NCI-H128 (cell line): ENCODE data around the gene USP2.
A peak's percentile ranks its signal among the peaks of the same experiment; 100 is the strongest.

Experiments
- DNase-seq: peaks from one replicate; lab custom pipeline; 2025; ENCODE audit not compliant: unreplicated experiment; lab: John Stamatoyannopoulos, UW

Gene USP2

DNA sequence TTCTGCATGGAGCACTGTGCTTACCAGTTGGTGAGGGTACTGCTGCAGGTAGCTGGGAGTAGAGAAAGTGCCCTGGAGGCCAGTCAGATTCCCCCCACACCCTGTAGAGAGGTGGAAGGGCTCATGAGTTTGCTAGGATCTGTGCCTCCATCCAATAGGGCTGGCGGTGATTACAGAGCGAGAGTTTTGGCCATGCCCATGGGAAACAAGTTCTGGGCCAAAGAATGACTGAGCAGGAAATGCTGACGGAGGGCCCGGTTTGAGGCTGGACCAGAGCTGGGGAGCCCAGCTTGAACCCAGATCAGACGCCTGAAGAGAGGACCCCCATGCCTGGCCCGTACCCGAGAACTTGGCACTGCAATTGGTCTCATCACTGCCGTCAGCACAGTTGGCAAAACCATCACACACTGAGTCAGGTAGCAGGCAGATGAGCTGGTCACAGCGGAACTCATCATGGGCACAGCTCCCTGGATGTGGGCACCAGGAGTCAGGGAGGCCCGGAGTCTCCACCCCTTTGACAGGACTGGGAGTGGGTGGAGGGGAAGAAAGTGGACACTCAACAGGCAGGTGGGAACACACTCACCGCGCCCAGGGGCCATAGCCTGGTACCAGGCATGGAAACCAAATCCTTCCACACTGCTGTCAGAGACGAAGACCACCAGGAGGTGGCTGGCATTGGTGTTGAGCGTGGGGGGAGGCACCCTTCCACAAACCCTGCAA, 37.0 kb downstream of the USP2 start:
- DNase-seq, result no peak

DNA sequence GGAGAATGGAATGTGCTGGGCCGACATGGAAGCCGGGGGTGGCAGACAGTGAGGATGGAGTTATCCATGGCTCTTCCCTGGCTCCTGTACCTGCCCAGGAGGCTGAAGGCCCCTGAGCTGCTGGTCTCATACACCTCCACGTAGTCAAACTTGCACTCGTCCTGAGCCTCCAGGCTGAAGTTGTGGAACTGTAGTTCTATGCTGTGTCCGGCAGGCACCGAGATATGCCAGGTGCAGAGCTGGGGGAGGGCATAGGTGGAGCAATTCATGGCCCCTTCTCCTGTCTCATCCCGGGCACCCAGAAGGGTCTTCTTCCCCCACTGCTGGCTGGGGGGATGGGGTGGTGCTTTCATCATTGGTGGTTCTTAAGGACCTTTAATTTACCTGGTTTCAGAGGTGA, 37.8 kb downstream of the USP2 start:
- no peak for DNase-seq

DNA sequence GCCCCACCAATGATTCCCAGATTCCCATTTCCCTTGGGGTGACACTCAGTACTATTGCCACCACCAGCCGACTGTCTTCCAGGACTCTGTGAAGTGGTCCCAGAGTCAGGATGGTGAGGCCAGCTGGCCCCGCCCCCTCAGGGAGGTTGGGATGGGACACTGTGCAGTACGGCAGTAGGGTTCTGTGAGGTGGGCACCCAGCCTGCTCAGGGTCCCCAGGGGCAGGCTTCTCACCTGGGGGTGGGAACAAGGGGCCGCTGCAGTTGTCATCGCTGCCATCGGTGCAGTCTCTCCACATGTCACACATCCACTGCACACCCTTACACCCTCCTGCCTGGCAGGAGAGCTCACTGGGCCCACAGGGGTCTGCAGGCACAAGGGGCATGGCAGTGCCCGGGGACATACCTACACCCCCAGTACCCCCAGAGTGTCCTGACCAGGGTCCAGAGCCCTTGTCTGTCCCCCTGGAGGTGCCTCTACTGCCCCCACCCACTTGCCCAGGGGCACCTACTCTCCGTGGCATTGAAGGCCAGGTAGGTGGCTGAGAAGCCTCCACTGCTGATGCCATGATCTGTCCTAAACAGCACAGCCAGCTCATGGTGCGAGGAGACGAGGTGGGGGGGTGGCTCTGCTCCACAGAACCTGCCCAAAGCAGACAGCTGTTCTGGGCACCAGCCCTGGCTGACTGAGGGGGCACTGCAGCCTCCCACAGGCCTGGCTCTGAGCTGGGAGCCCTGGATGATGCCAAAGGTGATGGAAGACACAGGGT, 38.9 kb downstream of the USP2 start:
- no peak for DNase-seq

DNA sequence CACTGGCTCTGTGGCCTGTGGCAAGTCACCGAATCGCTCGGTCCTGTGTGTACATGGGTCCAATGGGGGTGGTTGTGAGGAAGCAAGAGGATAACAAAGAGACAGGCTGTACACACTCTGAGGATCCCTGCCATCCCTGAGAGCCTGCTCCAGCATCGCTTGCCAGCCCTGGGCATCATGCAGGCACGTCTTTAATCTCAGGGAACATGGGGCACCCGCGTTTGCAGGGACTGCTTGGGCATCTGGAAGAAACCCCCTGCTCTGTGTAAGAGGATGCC, 39.5 kb downstream of the USP2 start:
- DNase-seq, result no peak

DNA sequence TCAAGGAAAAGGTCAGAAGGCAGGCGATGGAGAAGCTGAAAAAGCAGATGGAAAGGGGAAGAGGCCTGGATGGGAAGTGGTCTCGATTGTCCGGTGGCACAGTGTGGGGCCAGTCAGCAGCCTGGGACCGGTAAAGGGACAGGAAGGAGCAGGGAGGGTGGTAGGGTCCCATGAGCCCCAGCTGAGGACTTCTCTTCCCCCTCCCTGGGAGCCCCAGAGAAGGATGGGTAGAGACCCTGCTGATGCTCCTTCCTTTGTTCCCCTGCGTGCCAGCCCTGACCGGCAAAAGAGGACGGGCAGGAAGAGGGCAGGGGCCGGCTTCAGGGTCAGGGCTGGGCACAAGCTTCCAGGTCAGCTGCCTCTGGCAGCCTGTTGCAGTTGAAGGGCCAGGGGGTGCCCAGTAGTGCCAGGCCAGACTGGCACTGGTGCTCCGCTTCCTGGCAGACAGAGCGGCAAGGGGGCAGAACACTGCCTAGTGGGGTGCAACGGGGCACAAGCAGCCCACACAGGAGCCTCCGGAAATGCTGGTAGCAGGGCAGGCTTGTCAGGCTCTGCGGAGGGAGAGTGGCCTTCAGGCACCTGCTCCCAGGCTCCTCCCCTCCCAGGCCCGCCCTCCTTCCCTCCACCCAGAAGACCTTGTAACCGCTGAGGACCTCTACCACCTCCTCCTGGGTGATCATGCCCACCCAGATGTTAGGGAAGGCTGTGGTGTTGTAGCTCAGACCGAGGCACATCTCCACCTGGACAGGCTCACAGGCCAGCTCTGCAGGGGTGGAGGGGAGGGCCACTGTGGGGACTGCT, 40.1 kb downstream of the USP2 start:
- no peak for DNase-seq

DNA sequence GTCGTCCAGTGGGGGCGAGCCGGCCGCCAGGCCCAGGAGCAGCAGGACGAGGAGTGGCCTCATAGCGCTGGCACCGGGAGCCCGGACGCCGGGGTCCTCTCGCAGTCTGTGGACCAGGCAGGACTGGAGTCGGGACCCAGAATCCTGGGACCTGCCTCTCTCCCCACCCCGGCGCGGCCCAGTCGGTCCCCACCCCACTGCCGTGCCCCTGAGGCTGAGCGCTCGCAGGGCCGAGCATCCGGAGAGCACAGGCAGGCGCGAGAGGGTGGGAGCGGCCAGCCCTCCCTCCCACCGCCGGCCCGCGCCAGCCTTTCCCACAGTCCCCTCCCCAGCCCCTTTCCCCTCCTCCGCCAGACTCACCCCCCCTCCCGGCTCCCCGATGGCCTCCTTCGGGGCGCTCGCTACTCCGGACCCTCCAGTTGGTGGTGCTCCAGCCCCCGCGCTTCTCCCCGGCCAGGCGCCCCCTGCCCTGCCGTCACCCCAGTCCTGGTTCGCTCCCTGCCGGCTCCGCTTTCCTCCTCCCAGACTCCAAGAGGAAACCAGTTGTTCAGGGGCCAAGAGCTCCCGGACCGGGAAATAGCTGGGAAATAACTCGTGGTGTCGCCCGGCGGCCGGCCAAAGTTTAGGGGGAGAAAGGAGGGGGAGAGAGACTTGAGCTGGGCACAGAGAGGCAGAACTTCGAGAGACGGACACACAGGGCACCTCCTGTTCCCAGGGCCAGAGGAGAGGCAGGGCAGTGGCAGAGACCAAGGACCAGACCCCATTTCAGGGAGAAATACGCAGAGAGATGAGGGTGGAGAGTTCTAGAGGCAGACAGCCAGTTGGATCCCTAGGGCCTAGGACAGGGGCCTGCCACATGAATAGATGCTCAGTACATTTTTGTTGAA, 40.9 kb downstream of the USP2 start, which contains the start of gene C1QTNF5:
TSS of gene C1QTNF5 (minus strand) at position 549 of the 887 bp plus-strand sequence. CDS start at position 63, 486 bp downstream.
- DNase-seq, result no peak

DNA sequence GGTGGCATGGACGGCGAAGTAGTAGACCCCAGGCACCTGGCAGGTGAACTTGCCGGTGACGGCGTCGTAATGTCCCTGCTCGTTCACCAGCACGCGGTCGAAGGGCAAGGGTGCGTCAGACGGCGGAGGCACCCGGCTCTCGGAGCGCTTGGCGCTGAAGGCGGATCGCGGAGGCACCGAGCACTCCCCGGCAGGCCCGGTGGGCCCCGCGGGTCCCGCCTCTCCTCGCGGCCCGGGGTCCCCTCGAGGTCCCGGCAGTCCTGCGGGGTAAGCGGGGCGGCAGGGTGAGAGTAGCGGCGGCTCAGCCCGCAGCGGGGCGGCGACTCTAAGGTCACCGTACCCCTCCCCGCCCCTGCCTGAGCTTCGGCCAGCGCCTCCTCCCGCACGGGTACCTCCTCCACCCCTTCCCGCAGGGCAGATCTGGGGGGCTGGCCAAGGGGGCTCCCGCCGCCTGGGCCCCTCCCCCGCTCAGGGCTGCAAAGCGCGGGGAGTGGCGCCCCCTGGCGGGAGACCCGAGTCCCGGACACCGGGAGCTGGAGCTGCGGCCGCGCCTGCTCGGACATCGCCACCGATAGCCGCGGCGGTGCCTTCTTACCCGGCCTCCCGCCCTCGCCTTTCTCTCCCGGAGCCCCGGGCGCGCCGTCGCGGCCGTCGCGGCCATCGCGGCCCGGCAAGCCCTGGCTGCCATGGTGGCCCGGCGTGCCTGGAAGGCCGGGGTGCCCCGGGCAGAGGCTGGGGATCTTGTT, 41.7 kb downstream of the USP2 start:
- DNase-seq, result no peak

DNA sequence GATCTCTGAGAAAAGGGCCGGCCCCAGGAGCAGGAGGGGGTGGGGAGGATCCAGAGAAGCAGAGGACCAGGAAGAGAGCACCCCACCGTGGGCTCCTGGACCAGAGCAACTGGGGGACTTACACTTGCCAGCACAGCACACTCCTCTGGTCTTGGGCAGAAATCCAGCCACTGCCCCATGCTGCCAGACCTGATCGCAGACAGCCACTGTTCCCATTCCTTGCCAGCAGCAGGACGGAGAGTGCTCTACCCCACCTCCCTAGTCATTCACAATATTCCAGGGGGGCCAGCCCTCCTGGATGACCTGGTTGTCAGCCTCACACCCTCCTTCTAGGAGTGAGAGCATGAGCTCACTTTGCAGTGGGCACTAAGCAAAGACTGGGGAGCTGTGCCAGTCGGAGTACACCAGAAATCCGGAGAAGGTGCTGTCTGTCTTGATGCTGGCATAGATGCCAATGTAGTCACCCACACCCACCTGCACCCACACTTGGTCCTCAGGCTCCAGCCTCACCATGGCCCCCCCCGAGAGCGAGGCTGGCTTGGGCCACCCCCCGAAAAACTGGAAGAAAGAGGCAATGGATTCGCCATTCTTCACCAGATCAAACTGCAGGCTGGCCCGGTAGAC, 42.4 kb downstream of the USP2 start:
- DNase-seq, result no peak

DNA sequence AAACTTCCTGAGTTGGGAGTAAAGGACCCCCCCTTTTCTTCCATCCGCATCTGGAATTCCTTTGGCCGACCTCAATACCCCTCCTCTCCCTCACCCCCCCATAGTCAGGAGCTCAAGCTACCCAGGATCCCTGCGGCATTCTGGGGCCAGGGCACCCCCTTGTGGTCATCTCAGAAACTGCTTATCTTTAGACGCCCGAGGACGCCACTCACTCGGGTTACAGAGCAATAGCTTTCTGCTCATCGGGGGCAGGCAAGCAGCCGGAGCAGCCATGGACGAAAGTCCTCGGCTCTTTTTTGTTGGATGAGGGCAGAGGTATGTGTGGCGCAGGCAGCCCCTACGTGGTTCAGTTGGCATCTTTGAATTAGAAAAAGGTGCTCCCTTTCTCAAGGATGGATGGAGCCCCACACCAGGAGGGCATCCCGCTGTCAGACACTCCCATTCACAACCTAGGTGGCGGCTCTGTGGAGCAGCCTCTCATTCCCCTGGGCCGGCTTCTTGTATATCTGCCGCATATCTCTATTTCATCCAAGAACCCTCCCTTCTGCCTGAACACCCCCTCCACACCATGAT, 43.1 kb downstream of the USP2 start:
- no peak for DNase-seq

DNA sequence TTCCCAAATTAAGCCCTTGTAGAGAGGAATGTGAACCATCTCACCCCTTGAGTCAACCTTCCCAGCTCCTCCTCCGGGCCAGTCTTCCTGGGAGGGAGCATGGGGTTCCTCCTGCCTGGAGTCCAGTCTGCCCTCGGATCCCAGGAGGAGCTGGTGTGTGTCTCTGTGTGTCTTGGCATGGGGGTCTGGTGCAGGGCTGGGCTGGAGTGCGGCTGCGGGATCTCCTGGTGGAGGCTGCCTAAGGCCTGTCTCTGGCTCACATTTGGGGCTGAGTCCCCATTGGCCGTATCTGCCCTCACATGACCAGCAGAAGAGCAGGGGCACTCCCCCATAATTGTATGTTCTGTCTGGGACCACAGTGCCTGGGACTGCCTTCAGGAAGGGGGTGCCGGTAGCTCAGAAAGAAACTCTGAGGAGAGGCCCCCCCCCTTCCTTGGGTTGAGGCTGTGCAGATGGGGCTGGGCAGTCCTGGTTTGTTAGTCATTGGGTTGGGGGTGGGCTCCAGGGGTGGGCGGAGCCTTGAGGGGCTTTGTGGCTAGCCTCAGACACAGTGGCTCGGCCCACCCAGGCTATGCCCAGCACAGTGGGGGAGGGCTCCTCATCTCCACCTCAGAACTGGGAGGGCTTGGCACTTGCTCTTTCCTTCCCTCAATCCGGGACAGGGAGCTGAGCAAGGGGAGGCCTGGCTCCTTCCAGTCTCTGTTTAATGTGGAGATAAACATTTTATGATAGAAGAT, 43.7 kb downstream of the USP2 start:
- DNase-seq, result no peak

DNA sequence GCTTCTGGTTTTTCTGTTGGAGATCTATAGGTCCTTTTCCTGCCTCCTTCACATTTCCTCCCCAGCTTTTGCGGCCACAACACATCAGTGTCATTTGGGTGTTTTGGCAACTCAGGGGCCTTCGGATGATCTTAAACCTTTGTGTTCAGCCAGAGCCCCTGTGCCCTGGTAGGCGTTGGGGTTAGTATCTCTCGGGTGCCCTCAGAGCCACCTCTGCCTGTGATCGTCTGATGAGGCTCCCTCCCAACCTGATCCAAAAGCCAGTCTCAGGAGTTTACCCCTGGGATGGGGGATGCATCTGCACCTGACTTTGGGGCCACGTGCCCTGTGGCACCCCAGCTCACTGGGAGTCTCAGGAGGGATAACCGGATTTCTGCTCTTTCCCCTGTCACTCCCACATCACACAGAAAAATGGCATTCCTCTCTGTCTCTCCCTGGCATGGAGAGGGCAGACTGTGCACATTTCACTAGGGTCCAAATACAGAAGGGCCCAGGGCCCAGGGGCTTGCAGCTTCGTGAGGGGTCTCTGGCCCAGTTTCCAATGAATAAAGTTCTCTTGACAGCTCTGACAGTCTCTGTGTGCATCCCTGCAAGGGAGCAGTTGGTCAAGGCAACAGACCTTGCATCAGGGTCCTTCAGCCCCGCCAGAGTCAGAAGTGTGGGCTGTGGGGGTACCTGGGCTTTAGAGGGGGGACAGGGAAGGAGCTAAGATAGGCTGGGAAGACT, 44.6 kb downstream of the USP2 start:
- no peak for DNase-seq

DNA sequence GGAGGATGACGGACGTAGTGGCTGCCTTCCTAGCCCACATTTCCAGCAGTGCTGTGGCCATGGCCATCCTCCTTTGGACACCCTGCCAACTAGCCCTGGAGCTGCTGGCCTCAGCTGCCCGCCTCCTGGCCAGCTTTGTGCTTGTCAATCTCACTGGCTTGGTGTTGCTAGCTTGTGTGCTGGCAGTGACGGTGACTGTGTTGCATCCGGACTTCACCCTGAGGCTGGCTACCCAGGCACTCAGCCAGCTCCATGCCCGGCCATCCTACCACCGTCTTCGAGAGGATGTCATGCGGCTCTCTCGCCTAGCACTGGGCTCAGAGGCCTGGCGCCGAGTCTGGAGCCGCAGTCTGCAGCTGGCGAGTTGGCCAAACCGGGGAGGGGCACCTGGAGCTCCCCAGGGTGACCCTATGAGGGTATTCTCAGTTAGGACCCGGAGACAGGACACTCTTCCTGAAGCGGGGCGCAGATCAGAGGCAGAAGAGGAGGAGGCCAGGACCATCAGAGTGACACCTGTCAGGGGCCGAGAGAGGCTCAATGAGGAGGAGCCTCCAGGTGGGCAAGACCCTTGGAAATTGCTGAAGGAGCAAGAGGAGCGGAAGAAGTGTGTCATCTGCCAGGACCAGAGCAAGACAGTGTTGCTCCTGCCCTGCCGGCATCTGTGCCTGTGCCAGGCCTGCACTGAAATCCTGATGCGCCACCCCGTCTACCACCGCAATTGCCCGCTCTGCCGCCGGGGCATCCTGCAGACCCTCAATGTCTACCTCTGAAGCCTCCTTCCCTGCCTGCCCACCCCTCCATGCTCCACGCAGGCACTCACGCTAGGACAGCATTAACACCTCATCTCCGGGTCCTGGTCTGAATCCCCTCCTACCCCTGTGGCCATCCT, 45.6 kb downstream of the USP2 start:
- no peak for DNase-seq

DNA sequence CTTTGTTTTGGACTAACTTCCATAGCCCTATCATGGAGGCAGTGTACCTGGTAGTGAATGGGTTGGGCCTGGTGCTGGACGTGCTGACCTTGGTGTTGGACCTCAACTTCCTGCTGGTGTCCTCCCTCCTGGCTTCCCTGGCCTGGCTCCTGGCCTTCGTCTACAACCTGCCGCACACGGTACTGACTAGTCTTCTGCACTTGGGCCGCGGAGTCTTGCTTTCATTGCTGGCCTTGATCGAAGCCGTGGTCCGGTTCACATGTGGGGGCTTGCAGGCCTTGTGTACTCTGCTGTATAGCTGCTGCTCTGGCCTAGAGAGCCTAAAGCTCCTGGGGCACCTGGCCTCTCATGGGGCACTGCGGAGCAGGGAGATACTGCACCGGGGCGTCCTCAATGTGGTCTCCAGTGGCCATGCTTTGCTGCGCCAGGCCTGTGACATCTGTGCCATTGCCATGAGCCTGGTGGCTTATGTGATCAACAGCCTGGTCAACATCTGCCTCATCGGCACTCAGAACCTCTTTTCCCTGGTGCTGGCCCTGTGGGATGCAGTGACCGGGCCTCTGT, 46.3 kb downstream of the USP2 start:
- DNase-seq, result no peak

DNA sequence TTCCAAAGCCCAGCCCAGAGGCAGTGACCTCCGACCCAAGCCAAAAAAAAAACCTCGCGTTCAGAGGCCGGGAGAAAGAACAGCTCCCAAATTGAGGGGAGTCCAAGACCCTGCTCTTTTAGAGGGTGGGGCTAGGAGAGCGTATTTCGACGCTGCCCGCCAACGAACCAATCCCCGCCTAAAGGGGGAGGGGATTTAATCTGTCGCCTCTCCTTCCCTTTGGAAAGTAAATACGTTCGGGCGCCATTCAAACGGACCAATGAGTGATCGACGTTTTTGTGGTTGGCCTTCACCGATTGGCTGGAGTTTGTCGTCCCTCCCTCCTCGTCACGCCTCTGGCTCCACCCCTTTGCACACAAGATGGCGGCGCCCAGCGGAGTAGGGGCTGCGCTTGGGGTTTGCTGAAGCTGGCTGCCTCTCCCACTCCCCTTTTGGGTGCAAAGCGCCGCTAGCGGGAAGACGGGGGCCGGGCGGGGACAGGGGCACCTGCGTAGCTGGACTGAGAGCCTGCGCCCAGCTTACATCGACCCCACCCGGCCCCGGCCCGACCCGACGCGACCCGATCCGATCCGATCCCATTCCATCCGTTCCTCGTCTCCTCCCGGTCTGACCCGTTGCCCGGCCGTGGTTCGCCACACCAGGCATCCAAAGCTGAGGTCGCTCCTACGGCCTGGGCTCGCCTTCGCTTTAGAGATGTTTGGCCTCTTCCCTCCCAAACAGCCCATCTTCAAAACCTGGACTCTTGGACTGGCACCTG, 47.1 kb downstream of the USP2 start, which contains the start of gene RNF26:
TSS of gene RNF26 (plus strand) at position 354 of the 757 bp plus-strand sequence. CDS start 596 bp downstream, outside the sequence.
- DNase-seq, result peak; percentile 93

DNA sequence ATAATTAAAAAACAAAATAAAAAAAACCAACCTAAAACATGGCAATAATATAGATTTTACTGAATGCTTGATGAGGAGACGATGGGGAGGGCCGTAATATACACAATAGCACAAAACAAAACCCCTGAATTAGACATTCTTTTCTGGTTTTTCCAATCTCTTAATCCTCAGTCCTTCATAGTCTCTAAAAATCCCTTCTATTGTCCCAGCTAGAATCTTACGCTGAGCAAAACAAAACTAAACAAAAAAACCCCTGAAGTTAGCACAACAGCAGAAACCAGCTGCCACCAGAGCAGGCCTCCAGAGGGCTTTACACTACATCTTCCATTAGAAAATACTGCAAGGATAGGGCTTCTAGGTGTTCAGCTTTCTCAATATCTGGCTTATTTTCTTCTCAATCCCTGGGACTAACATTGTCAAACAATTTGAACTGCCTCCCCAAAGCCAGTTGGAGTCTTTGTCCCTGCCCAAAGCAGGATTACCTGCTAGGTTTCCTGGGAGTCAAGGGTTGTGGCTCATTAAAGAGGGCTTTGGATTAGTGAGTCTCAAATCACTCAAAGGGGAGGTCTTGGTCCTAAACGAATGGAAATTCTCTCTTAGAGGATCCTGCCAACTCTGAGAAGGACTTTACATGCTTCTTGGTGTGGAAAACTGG, 49.3 kb downstream of the USP2 start:
- DNase-seq, result no peak
